GM12878 (cell line): ENCODE results near the gene IFIT5. TPM values are rescaled to one million over a fixed set of nuclear protein-coding genes. Genes with fewer than 3 reads are reported as not detected.

Experiments used
- ATAC-seq: fragments of 200-7000 bp; cut with Tn5 transposase; 3 replicates; pipeline ENCODE4 v1.9.1; 2020; ENCODE audit warnings: mild to moderate bottlenecking, moderate library complexity
- BruUV-seq: library from RNA; stranded (reverse); fragments of 400-500 nt; replicated peaks from 2 replicates; lab custom pipeline; 2021; lab: Mats Ljungman, UMichigan
- CTCF ChIA-PET: fragments of 300-600 bp; sonication (Branson Sonifier 250); formaldehyde crosslinking; extraction: SDS; loops from one replicate; lab custom pipeline; 2021; ENCODE audit warnings: inconsistent platforms; lab: Yijun Ruan, JAX
- POLR2A ChIA-PET: fragments of 350-600 bp; formaldehyde crosslinking; extraction: SDS; loops from one replicate; lab custom pipeline; 2021; ENCODE audit warnings: inconsistent platforms; lab: Charles Lee
- RAD21 ChIA-PET: fragments of 300-600 bp; sonication (Branson Sonifier 250); formaldehyde crosslinking; loops from one replicate; lab custom pipeline; 2023; ENCODE audit warnings: antibody characterized with exemption; ENCODE audit not compliant: unreplicated experiment; lab: Charles Lee
- SMC1A ChIA-PET: fragments of 300-600 bp; sonication (Branson Sonifier 250); formaldehyde crosslinking; loops from one replicate; lab custom pipeline; 2023; ENCODE audit not compliant: unreplicated experiment, uncharacterized antibody; lab: Charles Lee
- DNase-seq: peaks from one replicate; pipeline ENCODE4 v3.0.0-alpha.2; 2011; ENCODE audit warnings: low read depth, low spot score
- FAIRE-seq: peaks from 3 replicates; lab custom pipeline; 2011; peaks lifted over from hg19 to GRCh38; lab: Jason Lieb, UNC
- H2AFZ ChIP-seq: 2 replicates; pipeline ENCODE4 v1.6.0; 2011; ENCODE audit warnings: low read depth, low read length, control low read depth; ENCODE audit not compliant: control insufficient read depth
- H3K27ac ChIP-seq: 2 replicates; pipeline ENCODE4 v1.5.1; 2011; ENCODE audit warnings: control low read depth; ENCODE audit not compliant: control insufficient read depth, insufficient read depth
- H3K27me3 ChIP-seq, 2 experiments: replicated peaks in 1 of 2; 2 replicates each; pipeline versions ENCODE4 v1.6.0 to v1.6.1; 2011; ENCODE audit warnings: low read length in 1 of 2; ENCODE audit not compliant: control insufficient read depth in 2 of 2, insufficient read depth in 2 of 2
- H3K36me3 ChIP-seq, 2 experiments: 2 replicates each; pipeline ENCODE4 v1.5.1; 2011; ENCODE audit warnings: low read length in 1 of 2; ENCODE audit not compliant: control insufficient read depth in 2 of 2, insufficient read depth in 2 of 2
- H3K4me1 ChIP-seq: 2 replicates; pipeline ENCODE4 v1.6.1; 2011; ENCODE audit warnings: mild to moderate bottlenecking, low read length, moderate library complexity, mixed read lengths; ENCODE audit not compliant: control insufficient read depth, insufficient read depth
- H3K4me2 ChIP-seq: 2 replicates; pipeline ENCODE4 v1.6.0; 2011; ENCODE audit warnings: control low read depth; ENCODE audit not compliant: control insufficient read depth, insufficient read depth
- H3K4me3 ChIP-seq: fragments of 200-600 bp; sonication (generic); 2 replicates; pipeline ENCODE4 v1.5.1; 2016
- H3K79me2 ChIP-seq: 2 replicates; pipeline ENCODE4 v1.6.0; 2011; ENCODE audit warnings: low read length; ENCODE audit not compliant: control insufficient read depth, insufficient read depth
- H3K9ac ChIP-seq: 2 replicates; pipeline ENCODE4 v1.8.0; 2011; ENCODE audit warnings: low read length, control low read depth, mixed read lengths; ENCODE audit not compliant: control insufficient read depth, insufficient read depth
- H3K9me3 ChIP-seq: replicated peaks from 3 replicates; pipeline ENCODE4 v1.5.1; 2011; ENCODE audit warnings: mild to moderate bottlenecking, low read length; ENCODE audit not compliant: control insufficient read depth, insufficient read depth
- H4K20me1 ChIP-seq: 2 replicates; pipeline ENCODE4 v1.6.0; 2011; ENCODE audit not compliant: control insufficient read depth, insufficient read depth
- BACH1 ChIP-seq: fragments of 450-650 bp; IDR thresholded peaks from 2 replicates; pipeline ENCODE4 v1.6.1; 2017; ENCODE audit warnings: mild to moderate bottlenecking, borderline replicate concordance
- FOXK2 ChIP-seq: fragments of 450-650 bp; IDR thresholded peaks from 2 replicates; pipeline ENCODE4 v1.6.1; 2017; ENCODE audit warnings: mild to moderate bottlenecking, moderate library complexity
- HDAC2 ChIP-seq: fragments of 200-600 bp; sonication (generic); IDR thresholded peaks from 2 replicates; pipeline ENCODE4 v1.6.1; 2017
- IRF3 ChIP-seq: fragments of 450-650 bp; IDR thresholded peaks from 2 replicates; pipeline ENCODE4 v1.6.1; 2014; ENCODE audit warnings: mild to moderate bottlenecking
- KLF5 ChIP-seq: fragments of 450-650 bp; IDR thresholded peaks from 2 replicates; pipeline ENCODE4 v1.6.1; 2014; ENCODE audit warnings: mild to moderate bottlenecking; ENCODE audit not compliant: partially characterized antibody
- MEF2B ChIP-seq: fragments of 450-650 bp; IDR thresholded peaks from 2 replicates; pipeline ENCODE4 v1.6.1; 2018; ENCODE audit warnings: mild to moderate bottlenecking, moderate library complexity; ENCODE audit not compliant: partially characterized antibody, poor library complexity, severe bottlenecking
- MLLT1 ChIP-seq: fragments of 450-650 bp; IDR thresholded peaks from 2 replicates; pipeline ENCODE4 v1.6.1; 2016; ENCODE audit warnings: mild to moderate bottlenecking
- MTA2 ChIP-seq: fragments of 450-650 bp; IDR thresholded peaks from 2 replicates; pipeline ENCODE4 v1.6.1; 2016; ENCODE audit warnings: low read depth, mild to moderate bottlenecking, moderate library complexity
- PAX8 ChIP-seq: fragments of 450-650 bp; IDR thresholded peaks from 2 replicates; pipeline ENCODE4 v1.6.1; 2017; ENCODE audit warnings: mild to moderate bottlenecking, moderate library complexity
- RAD21 ChIP-seq: IDR thresholded peaks from 2 replicates; pipeline ENCODE4 v1.6.1; 2011; ENCODE audit warnings: mild to moderate bottlenecking, low read depth, low read length, moderate library complexity; ENCODE audit not compliant: insufficient read depth
- REST ChIP-seq: IDR thresholded peaks from 2 replicates; pipeline ENCODE4 v1.6.1; 2012; ENCODE audit warnings: mild to moderate bottlenecking, low read depth, low read length
- SMC3 ChIP-seq: IDR thresholded peaks from 2 replicates; pipeline ENCODE4 v1.6.1; 2011; ENCODE audit warnings: low read length, improper control_type of control experiment, borderline replicate concordance
- STAT1 ChIP-seq: fragments of 450-650 bp; conservative IDR thresholded peaks from 2 replicates; pipeline ENCODE4 v1.6.1; 2014; ENCODE audit warnings: antibody characterized with exemption, mild to moderate bottlenecking
- SUZ12 ChIP-seq: fragments of 200-600 bp; sonication (generic); IDR thresholded peaks from one replicate; pipeline ENCODE4 v1.6.1; 2018; ENCODE audit warnings: antibody characterized with exemption, mild to moderate bottlenecking; ENCODE audit not compliant: unreplicated experiment
- ZNF217 ChIP-seq: fragments of 450-650 bp; IDR thresholded peaks from 2 replicates; pipeline ENCODE4 v1.6.1; 2017; ENCODE audit warnings: antibody characterized with exemption, mild to moderate bottlenecking
- ZNF384 ChIP-seq: IDR thresholded peaks from 2 replicates; pipeline ENCODE4 v1.6.1; 2012; ENCODE audit warnings: low read depth, mild to moderate bottlenecking, low read length, improper control_type of control experiment, borderline replicate concordance
- ZNF622 ChIP-seq: fragments of 450-650 bp; IDR thresholded peaks from 2 replicates; pipeline ENCODE4 v1.6.1; 2017; ENCODE audit warnings: mild to moderate bottlenecking, inconsistent platforms
- ZSCAN29 ChIP-seq: fragments of 450-650 bp; IDR thresholded peaks from 2 replicates; pipeline ENCODE4 v1.6.1; 2017; ENCODE audit warnings: mild to moderate bottlenecking, moderate library complexity
- WGBS: methylation state at CpG from one replicate; pipeline ENCODE4 v1.1.6; 2016; ENCODE audit warnings: low lambda C conversion rate; ENCODE audit not compliant: insufficient replicate concordance, insufficient coverage; ENCODE audit errors: missing lambda C conversion rate; 5-methylcytosine and 5-hydroxymethylcytosine counted together
- in situ Hi-C: fragments of 300-500 bp; cut with MboI; formaldehyde crosslinking; loops from 9 replicates; pipeline ENCODE4 v1.14.3; 2018; ENCODE audit warnings: mixed read lengths
- intact Hi-C: fragments of 100-400 bp; cut with micrococcal nuclease; formaldehyde crosslinking; loops from one replicate; pipeline ENCODE4 v1.14.2; 2022; ENCODE audit not compliant: unreplicated experiment
- polyA plus RNA-seq, 11 experiments: library from polyadenylated mRNA; depleted of rRNA in 4 of 11; unstranded in 6 of 11; stranded (reverse) in 5 of 11; fragments of >200 nt; fragmentation: Nextera tagmentation in 4 of 11; fragmentation: Illumina TruSeq in 1 of 11; extraction: Ambion mirVana in 4 of 11; extraction: Trizol in 1 of 11; gene quantifications; 1 replicate in 1 of 11; 2 replicates in 10 of 11; pipeline versions ENCODE4 v1.2.1 to v1.2.3, GENCODE V29; 2011 to 2016; ENCODE audit warnings: inconsistent platforms in 2 of 11, missing spikeins in 2 of 11, low read depth in 1 of 11
- total RNA-seq, 4 experiments: library from RNA; depleted of rRNA in 3 of 4; stranded (reverse); fragments of >200 nt in 3 of 4; fragmentation: Illumina TruSeq in 1 of 4; extraction: Trizol in 1 of 4; gene quantifications; 2 replicates each; pipeline versions ENCODE4 v1.2.1 to v1.2.3, GENCODE V29; 2013 to 2021

IFIT5 gene
- total and polyA plus RNA-seq, 10 of the 15 experiments (the other 5 are each of a cell fraction or from before 2014, with no cell fraction given) = 5.9 to 17.0 (median 10.4) TPM

DNA sequence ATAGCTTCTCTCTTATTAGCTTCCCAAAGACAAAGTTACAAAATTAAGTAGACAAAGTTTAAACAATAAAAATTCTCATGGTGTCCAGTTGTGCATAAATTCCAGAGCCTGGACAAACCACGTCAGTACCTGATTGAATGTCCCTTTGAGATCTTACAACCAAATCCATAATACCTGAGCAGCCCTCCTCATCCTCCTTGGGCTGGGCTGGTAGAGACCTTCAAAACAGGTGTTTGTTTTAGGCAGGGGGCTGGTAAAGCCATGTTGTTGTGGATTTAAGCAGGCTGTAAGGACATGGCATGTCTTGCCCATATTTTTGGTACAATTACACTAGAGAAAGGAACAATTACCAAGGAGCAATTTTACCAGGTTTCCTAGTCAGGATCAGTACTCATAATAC is 2.1 kb downstream of the IFIT5 start (continued):
- TF ChIP-seq SUZ12 = no peak
- no peak for TF ChIP-seq HDAC2

GRCh38 chr10:89419548-89419947 is 5.2 kb downstream of the IFIT5 start:
- 15% methylated on average over 3 of the region's 3 CpGs for WGBS
- FAIRE-seq = no peak
- TF ChIP-seq KLF5 (no peak), ZNF622 (no peak), FOXK2 (no peak), STAT1 (no peak), IRF3 (no peak), ZSCAN29 (peak; percentile 90), MEF2B (peak; percentile 95), RAD21 (peak; percentile 27; the same call in 1 of the 2 replicates), ZNF384 (no peak), REST (no peak), BACH1 (no peak), ZNF217 (no peak), MTA2 (peak; percentile 50; the same call in 1 of the 2 replicates), SMC3 (no peak), PAX8 (0 out of 2 replicates have a peak, but pooled peaks have one; percentile 31), MLLT1 (no peak)

More at GRCh38 chr10:89419548-89419947, 5.2 kb downstream of the IFIT5 start:
- Histone ChIP-seq H3K4me2 (no peak overlapping the region; the same call in none of the 2 replicates), H3K9me3 (no peaks in the 10 kb centered on the region), H3K27me3 (no peaks in the 10 kb centered on the region), H3K27ac (no peak overlapping the region), H3K4me3 (peak overlapping the region; percentile 61), H3K9ac (no peak overlapping the region), H2AFZ (no peak overlapping the region), H3K36me3 (peaks cover 0 to 20% of the 10 kb centered on the region in 2 experiments), H4K20me1 (no peaks in the 10 kb centered on the region), H3K79me2 (peaks cover 49% of the 10 kb centered on the region), H3K4me1 (no peaks in the 10 kb centered on the region)
- no TSS peak for BruUV-seq
- DNase-seq = no peak
- in situ Hi-C loops (no loop called here), intact Hi-C loops (loop anchor here (5.0 to 10.0 kb wide), 2 partner anchors 223 to 535 kb away; partner anchors contain the start of gene STAMBPL1)
- ChIA-PET POLR2A (interaction anchor here (0.6 to 1.6 kb wide), 3 partner anchors 52 to 144 kb away, joined by 3 to 5 read pairs (median 3); no protein-coding TSS in a partner anchor), SMC1A (interaction anchor here (0.9 to 3.2 kb wide), 12 partner anchors 17 to 319 kb away, joined by 3 to 32 read pairs (median 6); partner anchors contain the start of genes IFIT1 and IFIT2), RAD21 (interaction anchor here (1.0 to 4.0 kb wide), 5 partner anchors 20 to 168 kb away, joined by 3 to 20 read pairs (median 6); partner anchors contain the start of genes IFIT1 and LIPA), CTCF (interaction anchor here (0.6 to 4.5 kb wide), 22 partner anchors 9 to 519 kb away, joined by 3 to 30 read pairs (median 4); partner anchors contain the start of genes IFIT1 and LIPA)
- no peak for ATAC-seq
